Activated T-helper 17 cell treated with anti-CD3 and anti-CD28 coated beads, Interleukin-2, amount 50 U/mL, for 72 hours (primary cell): ENCODE data around the gene NCKAP5. TPM values are rescaled to one million over a fixed set of nuclear protein-coding genes. Genes with fewer than 3 reads are reported as not detected.

Experiments used
- ATAC-seq: fragments of 150-1000 bp; cut with Tn5 transposase; replicated peaks from 2 replicates; pipeline ENCODE4 v1.10.0; 2021; ENCODE audit warnings: mild to moderate bottlenecking, moderate library complexity
- H3K27ac Mint-ChIP-seq: one replicate; pipeline ENCODE4 v1.8.0; 2022; ENCODE audit warnings: mixed read lengths
- H3K27me3 Mint-ChIP-seq: one replicate; pipeline ENCODE4 v1.8.0; 2022; ENCODE audit warnings: mixed read lengths
- H3K36me3 Mint-ChIP-seq: one replicate; pipeline ENCODE4 v1.8.0; 2022; ENCODE audit warnings: low read depth, mild to moderate bottlenecking, mixed read lengths
- H3K4me1 Mint-ChIP-seq: one replicate; pipeline ENCODE4 v1.8.0; 2022; ENCODE audit warnings: mixed read lengths
- H3K4me3 Mint-ChIP-seq: one replicate; pipeline ENCODE4 v1.8.0; 2022; ENCODE audit warnings: mild to moderate bottlenecking, mixed read lengths
- H3K9me3 Mint-ChIP-seq: one replicate; pipeline ENCODE4 v1.8.0; 2022; ENCODE audit warnings: mixed read lengths
- total RNA-seq, 2 donors: library from RNA; stranded (reverse); gene quantifications; one replicate each; pipeline ENCODE4 v1.2.3, GENCODE V29; 2022

NCKAP5 gene
- total RNA-seq, 2 donors from 2014 or later = not detected

DNA sequence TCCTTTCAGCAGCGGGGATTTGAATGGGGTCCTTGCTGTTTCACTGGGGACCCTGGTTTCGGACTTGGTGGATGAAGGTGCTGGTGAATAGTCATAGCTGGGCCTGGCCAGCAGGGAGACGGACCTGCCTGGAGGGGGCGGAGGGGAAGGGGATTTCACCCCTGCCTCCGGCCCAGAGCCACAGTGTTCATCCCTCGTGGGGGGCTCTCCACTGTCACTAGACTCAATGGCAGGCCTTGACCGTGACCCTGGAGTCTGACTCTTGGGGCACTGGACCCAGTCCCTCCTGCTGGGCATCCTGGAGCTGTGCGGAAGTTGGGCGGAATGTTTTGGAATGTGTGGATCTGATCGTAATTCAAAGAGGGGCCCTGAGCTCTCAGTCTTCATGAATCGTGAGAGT, 784.4 kb downstream of the NCKAP5 start:
- Mint-ChIP-seq H3K27me3 (no peaks in the 10 kb centered on the region), H3K27ac (no peak overlapping the region), H3K4me1 (no peaks in the 10 kb centered on the region), H3K9me3 (no peaks in the 10 kb centered on the region), H3K4me3 (no peak overlapping the region), H3K36me3 (no peaks in the 10 kb centered on the region)
- no peak for ATAC-seq

DNA sequence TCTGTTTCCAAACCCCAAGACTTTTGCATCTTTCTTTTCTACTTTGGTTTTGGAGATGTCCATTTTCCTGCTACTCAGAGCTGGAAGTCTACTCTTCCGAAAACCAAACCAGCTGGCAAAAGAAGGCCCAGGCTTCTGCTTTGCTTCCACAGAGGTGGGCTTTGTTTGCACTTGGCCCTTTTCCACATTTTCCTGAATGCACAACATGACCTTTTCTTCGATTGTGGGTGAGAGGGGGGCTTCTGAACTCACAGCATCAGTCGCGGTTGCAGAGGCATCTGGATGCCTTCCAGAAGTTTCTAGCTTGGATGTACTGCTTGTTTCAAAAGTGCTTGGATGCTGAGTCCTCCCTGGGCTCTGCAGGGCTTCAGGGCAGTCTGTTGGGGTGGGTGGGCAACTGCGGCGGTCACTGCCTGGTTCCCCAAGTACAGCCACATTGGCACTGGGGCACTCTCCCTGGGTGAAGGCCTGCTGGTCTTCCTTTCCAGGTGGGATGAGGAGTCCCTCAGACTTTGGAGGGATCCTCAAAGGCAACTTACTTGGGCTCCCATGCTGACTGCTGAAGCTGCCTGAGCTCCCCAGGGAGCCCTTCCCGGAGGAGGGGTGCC, 786.0 kb downstream of the NCKAP5 start:
- no peak overlapping the region for H3K4me3 Mint-ChIP-seq
- H3K36me3 Mint-ChIP-seq = no peaks in the 10 kb centered on the region
- no peaks in the 10 kb centered on the region for H3K27me3 Mint-ChIP-seq
- no peak overlapping the region for H3K27ac Mint-ChIP-seq
- H3K9me3 Mint-ChIP-seq = no peaks in the 10 kb centered on the region
- H3K4me1 Mint-ChIP-seq = no peaks in the 10 kb centered on the region
- no peak for ATAC-seq

DNA sequence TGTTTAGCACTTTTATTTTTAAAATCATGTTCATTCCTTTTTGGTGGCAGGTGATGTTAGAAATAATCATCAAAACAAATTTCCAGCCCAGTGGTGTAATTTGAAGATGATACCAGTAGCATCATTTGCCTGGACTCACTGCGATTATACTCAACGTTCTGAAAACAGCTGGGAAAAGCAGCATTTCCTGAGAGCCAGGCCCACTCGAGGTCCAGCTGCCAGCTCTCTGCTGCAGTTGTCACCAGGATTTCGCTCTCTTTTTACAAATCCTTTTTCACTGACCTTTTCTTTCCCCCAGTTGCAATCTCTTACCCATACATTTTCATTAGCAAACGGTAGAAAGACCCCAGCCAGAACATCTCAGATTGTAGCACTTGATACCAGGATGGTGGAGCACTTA, 787.6 kb downstream of the NCKAP5 start:
- Mint-ChIP-seq H3K27me3 (no peaks in the 10 kb centered on the region), H3K27ac (no peak overlapping the region), H3K9me3 (no peaks in the 10 kb centered on the region), H3K36me3 (no peaks in the 10 kb centered on the region), H3K4me1 (no peaks in the 10 kb centered on the region), H3K4me3 (no peak overlapping the region)
- ATAC-seq = no peak

DNA sequence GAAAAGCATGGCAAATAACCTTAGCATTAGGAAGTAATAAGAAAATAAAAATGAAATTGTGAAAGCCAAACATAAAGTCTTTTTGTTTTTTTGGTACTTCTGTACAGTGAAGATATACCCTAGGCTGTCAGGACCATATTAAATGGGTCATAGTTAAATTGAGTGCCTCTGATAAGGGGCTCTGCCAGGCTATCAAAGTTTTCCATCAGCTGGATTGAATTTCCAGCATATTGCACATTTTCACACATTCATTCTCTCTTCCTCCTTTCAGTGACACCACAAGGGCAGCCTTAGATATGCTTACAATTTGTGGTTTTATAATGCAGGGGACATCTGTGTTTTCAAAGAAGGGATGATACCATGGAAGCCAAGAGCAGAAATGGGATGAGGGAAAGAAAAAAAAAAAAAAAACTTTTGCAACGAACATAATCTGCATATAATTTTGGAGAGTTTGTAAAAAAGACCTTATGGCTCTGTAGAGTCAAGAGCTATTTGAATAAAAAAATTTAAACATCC, 789.0 kb downstream of the NCKAP5 start:
- Mint-ChIP-seq H3K4me3 (no peak overlapping the region), H3K27me3 (no peaks in the 10 kb centered on the region), H3K36me3 (no peaks in the 10 kb centered on the region), H3K4me1 (no peaks in the 10 kb centered on the region), H3K27ac (no peak overlapping the region), H3K9me3 (no peaks in the 10 kb centered on the region)
- ATAC-seq = no peak

DNA sequence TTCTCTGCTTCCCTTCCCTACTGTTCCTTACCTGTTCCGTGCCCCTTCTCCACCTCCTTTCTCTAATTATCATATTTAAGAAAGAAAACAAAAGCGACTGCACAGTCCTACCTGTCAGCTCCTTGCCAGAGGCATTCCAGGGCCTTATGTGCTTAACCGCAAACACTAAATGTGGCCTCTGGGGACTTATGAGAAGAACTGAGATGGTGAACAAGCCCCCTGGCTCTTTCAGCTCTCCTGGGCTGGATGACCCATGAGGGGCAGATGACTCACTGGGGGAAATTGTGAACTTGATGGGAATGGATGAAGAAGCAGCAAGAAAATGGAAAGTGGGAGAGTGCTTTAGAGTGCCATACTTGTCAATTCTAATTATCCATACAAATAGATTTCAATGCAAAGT, 792.0 kb downstream of the NCKAP5 start:
- Mint-ChIP-seq H3K4me1 (no peaks in the 10 kb centered on the region), H3K27ac (no peak overlapping the region), H3K4me3 (no peak overlapping the region), H3K27me3 (no peaks in the 10 kb centered on the region), H3K36me3 (no peaks in the 10 kb centered on the region), H3K9me3 (no peaks in the 10 kb centered on the region)
- ATAC-seq = no peak

DNA sequence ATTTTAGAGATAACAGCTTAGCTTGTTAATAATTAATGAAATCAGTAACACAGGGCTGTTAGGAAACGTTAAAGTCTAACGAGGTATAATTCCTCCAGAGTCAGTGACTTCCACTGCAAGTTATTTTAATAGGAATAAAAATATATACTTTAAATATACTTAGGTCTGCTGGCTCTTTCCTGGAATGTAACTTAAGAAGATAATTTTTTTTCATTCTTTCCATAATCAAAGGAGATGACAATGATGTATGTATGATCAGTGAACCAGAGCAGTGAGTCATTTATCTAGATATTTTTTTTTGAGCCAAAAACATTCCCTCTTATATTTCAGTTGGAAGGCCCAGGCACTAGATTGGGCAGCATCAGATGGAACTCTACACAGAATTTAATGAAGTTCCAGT, 794.1 kb downstream of the NCKAP5 start:
- Mint-ChIP-seq H3K27ac (no peak overlapping the region), H3K27me3 (no peaks in the 10 kb centered on the region), H3K4me1 (no peaks in the 10 kb centered on the region), H3K9me3 (no peaks in the 10 kb centered on the region), H3K4me3 (no peak overlapping the region), H3K36me3 (no peaks in the 10 kb centered on the region)
- no peak for ATAC-seq

DNA sequence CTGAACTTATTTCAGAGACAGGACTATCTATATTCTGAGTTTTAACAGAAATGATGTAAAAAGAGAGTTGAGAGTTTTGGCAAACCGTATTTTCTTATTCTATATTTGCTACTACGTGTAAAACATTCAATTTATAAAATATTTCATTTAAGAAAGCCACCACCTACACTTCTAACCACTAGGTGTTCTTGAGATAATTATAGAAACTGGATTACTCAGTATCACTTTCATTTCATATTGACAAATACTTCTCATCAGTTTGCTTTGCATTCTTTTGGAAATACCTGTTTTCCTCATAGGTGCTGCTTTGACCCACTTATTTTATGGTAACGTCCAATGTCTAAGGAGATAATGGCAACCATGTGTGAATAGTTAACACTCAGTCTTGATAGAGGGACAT, 794.9 kb downstream of the NCKAP5 start:
- ATAC-seq = no peak
- no peak overlapping the region for H3K27ac Mint-ChIP-seq
- H3K4me1 Mint-ChIP-seq = no peaks in the 10 kb centered on the region
- H3K9me3 Mint-ChIP-seq = peaks cover 1% of the 10 kb centered on the region
- H3K36me3 Mint-ChIP-seq = no peaks in the 10 kb centered on the region
- no peaks in the 10 kb centered on the region for H3K27me3 Mint-ChIP-seq
- H3K4me3 Mint-ChIP-seq = no peak overlapping the region

DNA sequence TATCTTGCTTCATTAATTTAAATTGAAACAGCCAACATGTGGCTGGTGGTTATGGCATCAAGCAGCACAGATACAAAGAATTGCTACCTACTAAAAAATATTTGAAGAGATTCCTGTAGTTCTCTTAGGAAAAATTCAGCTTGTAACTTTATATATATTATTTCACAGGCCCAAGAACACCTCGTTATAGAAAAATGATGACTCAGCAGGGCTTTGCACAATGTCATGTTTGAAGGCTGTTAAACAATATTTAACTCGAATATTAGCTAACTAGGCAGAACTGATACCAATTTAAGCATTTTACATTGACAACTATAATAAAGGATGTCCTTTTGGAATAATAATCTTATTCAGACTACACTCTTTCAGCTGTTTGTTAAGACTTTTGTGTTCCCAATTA, 795.9 kb downstream of the NCKAP5 start:
- Mint-ChIP-seq H3K27me3 (no peaks in the 10 kb centered on the region), H3K4me3 (no peak overlapping the region), H3K27ac (no peak overlapping the region), H3K36me3 (no peaks in the 10 kb centered on the region), H3K4me1 (no peaks in the 10 kb centered on the region), H3K9me3 (peaks cover 4% of the 10 kb centered on the region)
- ATAC-seq = no peak

DNA sequence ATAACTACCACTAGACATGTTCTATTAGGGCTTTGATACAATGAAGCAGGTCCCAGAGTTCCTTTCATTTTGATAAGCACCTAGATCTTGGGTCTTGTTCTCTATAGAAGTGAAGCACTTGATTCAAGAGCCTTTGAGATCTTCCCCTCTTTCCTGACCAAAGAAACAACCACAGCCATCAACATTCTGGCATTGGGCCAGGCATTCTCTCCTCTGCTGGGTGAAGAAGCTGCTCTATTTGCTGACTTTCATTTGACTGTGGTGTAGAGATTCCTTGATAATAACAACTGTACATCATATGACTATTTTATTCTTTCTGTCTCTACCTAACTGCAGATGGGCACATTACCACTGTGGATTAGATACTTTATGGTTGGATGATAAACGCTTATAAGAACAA, 801.7 kb downstream of the NCKAP5 start:
- no peak for ATAC-seq
- peaks cover 8% of the 10 kb centered on the region for H3K9me3 Mint-ChIP-seq
- H3K4me3 Mint-ChIP-seq = no peak overlapping the region

DNA sequence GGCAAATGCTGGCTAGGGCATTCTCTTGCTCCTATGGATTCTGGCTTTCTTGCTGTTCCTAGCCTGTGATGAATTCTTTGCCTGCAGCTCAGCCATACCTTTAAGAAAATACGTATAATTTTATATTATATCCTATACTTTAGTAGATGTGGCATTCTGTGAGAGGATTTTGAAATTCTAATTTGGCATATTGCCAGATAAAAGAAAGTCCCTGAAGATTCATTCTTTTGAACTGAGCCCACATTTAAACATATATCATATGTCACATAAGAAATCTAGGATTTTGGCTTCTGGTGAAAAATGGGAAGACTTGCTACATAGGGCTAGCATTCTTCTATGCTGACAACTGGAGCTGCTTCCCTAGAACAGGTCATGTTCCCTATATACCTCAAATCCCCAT, 806.8 kb downstream of the NCKAP5 start:
- no peak overlapping the region for H3K4me3 Mint-ChIP-seq
- peaks cover 14% of the 10 kb centered on the region for H3K9me3 Mint-ChIP-seq
- H3K4me1 Mint-ChIP-seq = no peaks in the 10 kb centered on the region
- H3K27me3 Mint-ChIP-seq = no peaks in the 10 kb centered on the region
- H3K27ac Mint-ChIP-seq = no peak overlapping the region
- no peaks in the 10 kb centered on the region for H3K36me3 Mint-ChIP-seq
- no peak for ATAC-seq

More for the DNA sequence above, 801.7 kb downstream of the NCKAP5 start:
- no peak overlapping the region for H3K27ac Mint-ChIP-seq
- no peaks in the 10 kb centered on the region for H3K27me3 Mint-ChIP-seq
- H3K4me1 Mint-ChIP-seq = no peaks in the 10 kb centered on the region
- no peaks in the 10 kb centered on the region for H3K36me3 Mint-ChIP-seq

DNA sequence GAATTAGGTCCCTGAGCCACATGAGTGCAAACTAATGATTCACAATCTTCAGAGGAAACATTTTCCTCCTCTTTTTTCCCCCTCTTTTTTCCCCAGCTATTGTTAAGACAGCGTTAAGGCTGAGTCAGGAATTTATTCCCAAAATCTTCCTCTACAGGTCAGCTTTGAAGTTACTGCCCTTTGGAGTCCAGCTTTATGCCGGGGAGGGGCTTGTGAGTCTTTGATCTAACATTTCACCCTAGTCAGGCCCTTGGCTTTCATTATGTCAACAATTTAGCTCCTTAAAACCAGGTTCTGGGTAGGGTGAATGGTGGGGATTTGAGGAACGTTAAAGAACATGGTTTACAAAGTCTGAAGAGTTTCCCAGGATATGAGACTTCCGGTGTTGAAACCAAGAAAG, 807.3 kb downstream of the NCKAP5 start:
- no peak for ATAC-seq

DNA sequence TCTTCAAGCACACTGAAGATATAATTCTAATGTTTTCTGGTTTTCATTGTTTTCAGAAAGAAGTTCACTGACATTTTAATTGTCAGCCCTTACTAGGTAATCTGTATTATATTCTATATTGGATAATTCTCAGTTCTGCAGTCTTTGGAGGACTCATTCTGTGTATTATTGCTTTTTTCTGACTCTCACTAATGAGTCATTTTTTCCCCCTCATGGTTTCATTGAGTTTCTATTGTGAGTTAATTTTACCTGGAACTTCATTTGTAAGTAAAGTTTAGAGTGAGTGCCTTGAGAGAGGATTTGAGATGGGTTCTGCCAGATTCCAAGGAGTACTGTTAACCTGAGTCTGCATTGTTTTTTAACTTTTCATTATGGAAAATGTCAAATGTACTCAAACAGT, 807.9 kb downstream of the NCKAP5 start:
- Mint-ChIP-seq H3K27ac (no peak overlapping the region), H3K27me3 (no peaks in the 10 kb centered on the region), H3K9me3 (peaks cover 13% of the 10 kb centered on the region), H3K36me3 (no peaks in the 10 kb centered on the region), H3K4me1 (no peaks in the 10 kb centered on the region), H3K4me3 (no peak overlapping the region)
- ATAC-seq = no peak

More for the DNA sequence above, 807.3 kb downstream of the NCKAP5 start:
- H3K27me3 Mint-ChIP-seq = no peaks in the 10 kb centered on the region
- H3K27ac Mint-ChIP-seq = no peak overlapping the region
- H3K4me1 Mint-ChIP-seq = no peaks in the 10 kb centered on the region
- no peaks in the 10 kb centered on the region for H3K36me3 Mint-ChIP-seq
- no peak overlapping the region for H3K4me3 Mint-ChIP-seq
- peaks cover 13% of the 10 kb centered on the region for H3K9me3 Mint-ChIP-seq

DNA sequence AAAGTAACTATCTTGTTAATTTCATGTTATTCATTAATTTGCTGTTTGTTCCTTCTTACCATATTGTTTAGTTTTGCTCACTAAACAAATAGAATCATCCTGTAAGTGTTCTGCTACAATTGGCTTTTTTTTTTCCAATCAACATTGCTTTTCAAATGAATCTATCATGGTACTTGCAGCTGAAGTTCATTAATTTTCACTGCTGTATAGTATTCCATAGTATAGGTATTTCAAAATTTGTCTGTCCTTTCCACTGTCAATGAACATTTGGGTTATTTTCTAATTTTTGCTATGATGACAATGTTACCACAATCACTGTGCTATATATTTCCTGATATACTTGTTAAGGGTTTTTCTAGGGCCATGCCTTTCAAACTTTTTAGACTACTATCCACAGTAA, 809.3 kb downstream of the NCKAP5 start:
- Mint-ChIP-seq H3K36me3 (no peaks in the 10 kb centered on the region), H3K9me3 (peaks cover 13% of the 10 kb centered on the region), H3K27me3 (no peaks in the 10 kb centered on the region), H3K4me1 (no peaks in the 10 kb centered on the region), H3K4me3 (no peak overlapping the region), H3K27ac (no peak overlapping the region)
- ATAC-seq = no peak

DNA sequence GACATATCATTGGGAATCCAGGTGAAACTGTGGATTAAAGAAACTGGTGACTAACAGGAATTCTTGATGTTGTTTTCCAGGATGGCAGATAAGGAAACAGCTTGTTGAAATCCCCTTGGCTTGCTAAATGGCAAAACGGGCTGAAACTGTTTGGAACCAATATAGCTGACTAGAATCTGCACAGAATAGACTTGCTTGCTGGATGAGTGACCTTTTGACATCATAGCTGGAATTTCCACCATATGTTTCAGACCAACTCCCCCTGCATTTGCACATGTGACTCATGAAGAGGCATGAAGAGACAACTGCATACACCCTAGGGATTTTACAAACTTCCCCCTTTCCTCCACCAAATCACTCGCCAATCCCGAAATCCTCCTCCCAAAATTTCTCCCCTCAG, 810.6 kb downstream of the NCKAP5 start:
- no peak for ATAC-seq
- no peak overlapping the region for H3K27ac Mint-ChIP-seq
- H3K36me3 Mint-ChIP-seq = no peaks in the 10 kb centered on the region
- H3K4me3 Mint-ChIP-seq = no peak overlapping the region
- H3K9me3 Mint-ChIP-seq = peaks cover 13% of the 10 kb centered on the region
- H3K4me1 Mint-ChIP-seq = no peaks in the 10 kb centered on the region
- H3K27me3 Mint-ChIP-seq = no peaks in the 10 kb centered on the region

DNA sequence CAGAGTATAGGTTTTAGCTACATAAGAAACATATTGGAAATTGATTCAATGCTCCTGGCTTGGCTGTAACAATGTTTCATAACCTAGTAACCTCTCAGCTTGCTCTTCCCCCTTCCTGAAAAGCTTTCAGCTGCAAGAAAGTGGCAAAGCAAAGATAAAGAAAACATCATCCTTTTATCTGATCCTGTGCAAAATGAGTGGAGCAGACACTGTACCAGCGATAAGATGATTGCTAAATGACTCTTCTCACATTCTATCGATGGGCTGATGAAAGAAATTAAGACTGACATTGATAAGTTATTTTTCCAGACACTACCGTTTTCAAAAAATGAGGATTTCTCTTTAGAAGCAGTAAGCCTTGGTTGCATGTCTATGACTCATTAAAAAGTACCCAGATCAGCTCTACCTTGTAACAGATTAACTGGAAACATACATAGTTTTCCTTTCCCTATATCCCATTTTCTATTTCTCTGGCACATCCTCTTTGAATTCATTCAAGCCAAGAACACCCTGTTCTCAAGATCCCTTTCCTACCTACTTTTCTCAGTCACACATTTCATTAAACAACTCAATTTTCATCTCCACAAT, 811.2 kb downstream of the NCKAP5 start:
- H3K4me1 Mint-ChIP-seq = no peaks in the 10 kb centered on the region
- H3K9me3 Mint-ChIP-seq = peaks cover 13% of the 10 kb centered on the region
- no peak for ATAC-seq
- H3K36me3 Mint-ChIP-seq = no peaks in the 10 kb centered on the region
- H3K27me3 Mint-ChIP-seq = no peaks in the 10 kb centered on the region
- H3K27ac Mint-ChIP-seq = no peak overlapping the region
- H3K4me3 Mint-ChIP-seq = no peak overlapping the region
